Measurements from ENCODE around the gene BCAS3. TPM values are rescaled to one million over a fixed set of nuclear protein-coding genes. Genes with fewer than 3 reads are reported as not detected.

Gene BCAS3
- polyA plus RNA-seq, 3 donors, result 10.3 to 19.1 (median 14.7) TPM

DNA sequence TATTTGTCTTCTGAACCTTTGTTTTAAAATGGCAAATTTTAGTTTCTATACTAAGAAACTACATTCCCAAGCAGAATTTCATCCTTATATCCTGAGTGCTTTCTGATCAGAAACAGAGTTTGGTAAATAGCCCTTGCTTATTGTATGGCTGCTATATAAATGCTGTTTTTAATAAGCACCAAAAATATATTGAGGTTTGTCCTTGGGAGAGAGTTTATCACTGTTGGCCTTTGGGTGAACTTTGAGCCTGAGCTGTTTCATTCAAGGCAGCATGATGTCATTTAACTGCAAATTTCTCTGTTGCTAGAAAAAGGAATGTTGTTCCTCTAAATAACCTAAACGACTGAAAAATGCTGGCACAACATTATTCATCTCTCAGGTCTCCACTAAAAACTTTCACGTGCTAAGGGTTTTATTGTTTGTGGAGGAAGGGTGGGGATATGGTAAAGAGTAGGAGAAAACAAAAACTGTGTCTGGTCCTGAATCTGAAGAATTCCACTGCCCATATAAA lies 387.7 kb downstream of the BCAS3 start:
- Histone ChIP-seq H3K4me1 (ENCODE audit: control insufficient read depth in 1 of 2, insufficient read depth in 2 of 2, low read length in 2 of 2) (no peaks in the 10 kb centered on the region), H3K36me3 (replicated peaks in 1 of 2; ENCODE audit: control insufficient read depth in 1 of 2, insufficient read depth in 2 of 2, low read length in 2 of 2) (no peaks in the 10 kb centered on the region), H3K4me3 (replicated peaks in 1 of 3; ENCODE audit: low read depth in 2 of 3, low read length in 3 of 3) (no peak overlapping the region), H3K4me2 (replicated peaks; ENCODE audit: extremely low read depth, low read length, poor library complexity, severe bottlenecking) (no peak overlapping the region), H2AFZ (ENCODE audit: insufficient read depth, low read depth, low read length, poor library complexity, severe bottlenecking) (no peak overlapping the region), H3K27ac (ENCODE audit: low read depth in 1 of 2, low read length in 2 of 2) (no peak overlapping the region), H4K20me1 (ENCODE audit: insufficient read depth, low read length) (no peaks in the 10 kb centered on the region), H3K9me3 (replicated peaks in 1 of 2; ENCODE audit: control insufficient read depth in 1 of 2, insufficient read depth in 1 of 2, low read length in 2 of 2) (no peaks in the 10 kb centered on the region), H3K27me3 (ENCODE audit: control insufficient read depth in 2 of 2, insufficient read depth in 2 of 2, low read length in 2 of 2) (no peaks in the 10 kb centered on the region), H3K9ac (ENCODE audit: insufficient read depth, low read length, poor library complexity, severe bottlenecking) (no peak overlapping the region), H3K79me2 (ENCODE audit: insufficient read depth, low read length) (no peaks in the 10 kb centered on the region)
- no peak for DNase-seq
- intact Hi-C loops (cut with micrococcal nuclease), result no loop called here
- no CpG with 5 or more reads among the region's 2 CpGs for WGBS (ENCODE audit: insufficient coverage)
- no peak overlapping the region for H3K27ac Mint-ChIP-seq
- H3K4me1 Mint-ChIP-seq, result peaks cover 2% of the 10 kb centered on the region
- no peak for TF ChIP-seq CTCF (IDR thresholded peaks at IDR 0.05)
- H3K9me3 Mint-ChIP-seq, result peaks cover 0 to 3% (median 0%) of the 10 kb centered on the region in 7 donors
- H3K4me3 Mint-ChIP-seq, result no peak overlapping the region
- H3K36me3 Mint-ChIP-seq, result peaks cover 0 to 6% of the 10 kb centered on the region in 2 donors
- H3K27me3 Mint-ChIP-seq (ENCODE audit: low read depth in 3 of 3), result no peaks in the 10 kb centered on the region

DNA sequence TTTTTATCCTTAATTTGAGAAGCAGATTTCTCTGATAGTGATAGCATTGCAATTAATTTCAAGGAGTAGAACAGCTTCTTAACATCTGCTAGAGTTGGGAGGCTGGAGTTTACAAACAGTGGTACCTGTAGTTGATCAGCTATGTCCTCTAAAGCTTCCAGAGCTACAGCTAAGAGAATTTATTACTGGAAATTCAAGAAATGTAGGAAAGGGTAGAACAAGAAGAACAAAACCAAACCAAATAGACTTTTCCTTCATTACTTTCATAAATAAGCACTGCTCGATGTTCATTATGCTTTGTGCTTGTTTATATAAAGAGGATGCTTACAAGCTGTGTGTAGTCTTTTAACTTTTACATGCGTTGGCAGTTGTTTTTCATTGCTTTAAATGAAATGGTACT lies 388.4 kb downstream of the BCAS3 start:
- H3K27me3 Mint-ChIP-seq (ENCODE audit: low read depth in 3 of 3), result no peaks in the 10 kb centered on the region
- Histone ChIP-seq H3K4me2 (replicated peaks; ENCODE audit: extremely low read depth, low read length, poor library complexity, severe bottlenecking) (no peak overlapping the region), H3K27ac (ENCODE audit: low read depth in 1 of 2, low read length in 2 of 2) (no peak overlapping the region), H3K4me3 (replicated peaks in 1 of 3; ENCODE audit: low read depth in 2 of 3, low read length in 3 of 3) (no peak overlapping the region), H3K9me3 (replicated peaks in 1 of 2; ENCODE audit: control insufficient read depth in 1 of 2, insufficient read depth in 1 of 2, low read length in 2 of 2) (no peaks in the 10 kb centered on the region), H4K20me1 (ENCODE audit: insufficient read depth, low read length) (no peaks in the 10 kb centered on the region), H3K36me3 (replicated peaks in 1 of 2; ENCODE audit: control insufficient read depth in 1 of 2, insufficient read depth in 2 of 2, low read length in 2 of 2) (no peaks in the 10 kb centered on the region), H3K9ac (ENCODE audit: insufficient read depth, low read length, poor library complexity, severe bottlenecking) (no peak overlapping the region), H3K27me3 (ENCODE audit: control insufficient read depth in 2 of 2, insufficient read depth in 2 of 2, low read length in 2 of 2) (no peaks in the 10 kb centered on the region), H3K79me2 (ENCODE audit: insufficient read depth, low read length) (no peaks in the 10 kb centered on the region), H2AFZ (ENCODE audit: insufficient read depth, low read depth, low read length, poor library complexity, severe bottlenecking) (no peak overlapping the region), H3K4me1 (ENCODE audit: control insufficient read depth in 1 of 2, insufficient read depth in 2 of 2, low read length in 2 of 2) (no peaks in the 10 kb centered on the region)
- DNase-seq, result no peak
- H3K27ac Mint-ChIP-seq, result no peak overlapping the region
- intact Hi-C loops (cut with micrococcal nuclease), result no loop called here
- H3K36me3 Mint-ChIP-seq, result peaks cover 0 to 6% of the 10 kb centered on the region in 2 donors
- H3K4me1 Mint-ChIP-seq, result peaks cover 2% of the 10 kb centered on the region
- H3K4me3 Mint-ChIP-seq, result no peak overlapping the region
- peaks cover 0 to 3% (median 0%) of the 10 kb centered on the region in 7 donors for H3K9me3 Mint-ChIP-seq
- no CpG with 5 or more reads among the region's 2 CpGs for WGBS (ENCODE audit: insufficient coverage)
- TF ChIP-seq CTCF (IDR thresholded peaks at IDR 0.05), result no peak

Measured in CD14-positive monocyte (primary cell).